AML-193 (cell line): ENCODE measurements around the gene HOXA1.

Experiments used
- DNase-seq, 2 experiments: peaks; one replicate each; lab custom pipeline; 2025; lab: John Stamatoyannopoulos, UW

The HOXA1 gene

GRCh38 chr7:27116962-27117886 lies 21.4 kb upstream of the HOXA1 start:
- DNase-seq: no peak

- no peak for DNase-seq
Measured at GRCh38 chr7:27116031-27116961, 20.5 kb upstream of the HOXA1 start.

- DNase-seq: no peak
Measured at GRCh38 chr7:27115221-27116026, 19.6 kb upstream of the HOXA1 start.

GRCh38 chr7:27114881-27115220 lies 19.1 kb upstream of the HOXA1 start:
- no peak for DNase-seq

GRCh38 chr7:27113991-27114769 lies 18.4 kb upstream of the HOXA1 start:
- no peak for DNase-seq

GRCh38 chr7:27112955-27113949 lies 17.5 kb upstream of the HOXA1 start:
- DNase-seq: no peak

GRCh38 chr7:27112361-27112760 lies 16.6 kb upstream of the HOXA1 start:
- DNase-seq: no peak

- DNase-seq: no peak
Measured at GRCh38 chr7:27111751-27112277, 16.0 kb upstream of the HOXA1 start.

GRCh38 chr7:27111042-27111750 lies 15.4 kb upstream of the HOXA1 start:
- DNase-seq: no peak

- no peak for DNase-seq
Measured at GRCh38 chr7:27110186-27111031, 14.6 kb upstream of the HOXA1 start.

GRCh38 chr7:27109466-27110185 lies 13.8 kb upstream of the HOXA1 start:
- no peak for DNase-seq

- DNase-seq: no peak
Measured at GRCh38 chr7:27108390-27109127, 12.8 kb upstream of the HOXA1 start.

GRCh38 chr7:27107391-27108381 lies 11.9 kb upstream of the HOXA1 start:
- no peak for DNase-seq

- no peak for DNase-seq
Measured at GRCh38 chr7:27106901-27107240, 11.1 kb upstream of the HOXA1 start.

- DNase-seq: no peak
Measured at GRCh38 chr7:27106181-27106900, 10.5 kb upstream of the HOXA1 start.
